A549 (cell line): ENCODE measurements around the gene ABHD6.

Source experiments
- CEBPB ChIP-seq, 2 experiments: fragments of >200 bp in 1 of 2; sonication (Bioruptor Twin) in 1 of 2; formaldehyde crosslinking in 1 of 2; IDR thresholded peaks; 2 replicates each; pipeline ENCODE4 v1.6.1; 2012 to 2016
- CHD2 ChIP-seq: fragments of 150-350 bp; IDR thresholded peaks from 2 replicates; pipeline ENCODE4 v1.6.1; 2014; ENCODE audit warnings: low read length; ENCODE audit not compliant: partially characterized antibody
- NR3C1 ChIP-seq: fragments of >200 bp; sonication (Bioruptor Twin); formaldehyde crosslinking; IDR thresholded peaks from 3 replicates; pipeline ENCODE4 v1.6.1; 2017
- POLR2A ChIP-seq: IDR thresholded peaks from 2 replicates; pipeline ENCODE4 v1.6.1; 2012; ENCODE audit warnings: mild to moderate bottlenecking, low read length
- SMC3 ChIP-seq: fragments of >200 bp; sonication (Bioruptor Twin); formaldehyde crosslinking; IDR thresholded peaks from 3 replicates; pipeline ENCODE4 v1.6.1; 2018; ENCODE audit warnings: inconsistent platforms
- SREBF2 ChIP-seq: fragments of 450-650 bp; IDR thresholded peaks from 2 replicates; pipeline ENCODE4 v1.6.1; 2014; ENCODE audit warnings: mild to moderate bottlenecking, moderate library complexity
- TF ChIP-seq, protein P1 (sequence below): fragments of >200 bp; sonication (Bioruptor Twin); formaldehyde crosslinking; IDR thresholded peaks from 3 replicates; pipeline ENCODE4 v1.5.1; 2016
- TF ChIP-seq, protein P2 (sequence below): IDR thresholded peaks from 2 replicates; pipeline ENCODE4 v1.6.1; 2012
- TF ChIP-seq, protein P3 (sequence below): fragments of 200-600 bp; sonication (generic); IDR thresholded peaks from 2 replicates; pipeline ENCODE4 v1.6.1; 2016; ENCODE audit warnings: antibody characterized with exemption, mild to moderate bottlenecking, moderate library complexity

DNA sequence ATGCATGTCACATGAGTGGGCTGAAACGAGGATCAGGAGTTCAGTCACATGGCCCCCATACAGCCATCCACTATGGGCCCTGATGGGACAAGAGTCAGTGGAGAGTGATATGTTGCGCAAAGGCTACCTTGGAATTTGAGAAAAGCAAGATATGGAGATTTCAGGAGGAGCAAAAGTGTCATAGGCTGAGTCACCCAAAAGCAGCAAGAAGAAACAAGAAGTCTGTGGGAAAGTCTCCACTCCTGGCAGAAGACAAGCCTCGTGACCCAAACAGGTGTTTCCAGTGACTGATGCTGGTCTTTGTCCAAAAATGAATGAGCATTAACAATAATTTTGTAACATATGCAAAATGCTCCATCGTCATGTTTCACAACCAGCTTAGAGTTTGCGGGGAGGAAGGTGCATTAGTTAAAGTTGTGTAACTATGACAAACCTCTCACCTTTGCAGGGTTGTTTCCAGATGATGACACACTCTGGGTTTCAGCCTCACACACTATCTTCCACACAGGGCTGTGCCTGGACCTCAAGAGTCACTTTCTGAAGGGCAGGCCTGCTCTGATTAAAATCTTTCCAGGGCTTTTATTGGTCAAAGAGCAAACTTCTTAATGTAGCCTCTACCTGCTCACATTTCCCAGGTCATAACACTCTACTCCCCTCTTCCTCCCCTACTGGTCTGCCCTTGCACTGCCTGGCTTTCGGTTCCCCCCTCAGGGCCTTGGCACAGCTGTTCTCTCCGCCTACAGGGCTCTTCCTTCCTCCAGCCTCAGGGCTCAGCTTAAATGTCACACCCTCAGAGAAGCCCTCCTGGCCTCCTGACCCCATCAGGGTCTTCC is 22.9 kb upstream of the ABHD6 start:
- TF ChIP-seq CEBPB (IDR thresholded peaks at IDR 0.05) (peak in 1 of 2 experiments; percentile 64; a peak in 2 of 4 replicates), SMC3 (no peak), POLR2A (no peak), CHD2 (no peak), NR3C1 (no peak), SREBF2 (no peak)
- TF ChIP-seq, protein P1, sequence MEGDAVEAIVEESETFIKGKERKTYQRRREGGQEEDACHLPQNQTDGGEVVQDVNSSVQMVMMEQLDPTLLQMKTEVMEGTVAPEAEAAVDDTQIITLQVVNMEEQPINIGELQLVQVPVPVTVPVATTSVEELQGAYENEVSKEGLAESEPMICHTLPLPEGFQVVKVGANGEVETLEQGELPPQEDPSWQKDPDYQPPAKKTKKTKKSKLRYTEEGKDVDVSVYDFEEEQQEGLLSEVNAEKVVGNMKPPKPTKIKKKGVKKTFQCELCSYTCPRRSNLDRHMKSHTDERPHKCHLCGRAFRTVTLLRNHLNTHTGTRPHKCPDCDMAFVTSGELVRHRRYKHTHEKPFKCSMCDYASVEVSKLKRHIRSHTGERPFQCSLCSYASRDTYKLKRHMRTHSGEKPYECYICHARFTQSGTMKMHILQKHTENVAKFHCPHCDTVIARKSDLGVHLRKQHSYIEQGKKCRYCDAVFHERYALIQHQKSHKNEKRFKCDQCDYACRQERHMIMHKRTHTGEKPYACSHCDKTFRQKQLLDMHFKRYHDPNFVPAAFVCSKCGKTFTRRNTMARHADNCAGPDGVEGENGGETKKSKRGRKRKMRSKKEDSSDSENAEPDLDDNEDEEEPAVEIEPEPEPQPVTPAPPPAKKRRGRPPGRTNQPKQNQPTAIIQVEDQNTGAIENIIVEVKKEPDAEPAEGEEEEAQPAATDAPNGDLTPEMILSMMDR, result no peak
- TF ChIP-seq, protein P2, sequence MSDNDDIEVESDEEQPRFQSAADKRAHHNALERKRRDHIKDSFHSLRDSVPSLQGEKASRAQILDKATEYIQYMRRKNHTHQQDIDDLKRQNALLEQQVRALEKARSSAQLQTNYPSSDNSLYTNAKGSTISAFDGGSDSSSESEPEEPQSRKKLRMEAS, result no peak
- TF ChIP-seq, protein P3, sequence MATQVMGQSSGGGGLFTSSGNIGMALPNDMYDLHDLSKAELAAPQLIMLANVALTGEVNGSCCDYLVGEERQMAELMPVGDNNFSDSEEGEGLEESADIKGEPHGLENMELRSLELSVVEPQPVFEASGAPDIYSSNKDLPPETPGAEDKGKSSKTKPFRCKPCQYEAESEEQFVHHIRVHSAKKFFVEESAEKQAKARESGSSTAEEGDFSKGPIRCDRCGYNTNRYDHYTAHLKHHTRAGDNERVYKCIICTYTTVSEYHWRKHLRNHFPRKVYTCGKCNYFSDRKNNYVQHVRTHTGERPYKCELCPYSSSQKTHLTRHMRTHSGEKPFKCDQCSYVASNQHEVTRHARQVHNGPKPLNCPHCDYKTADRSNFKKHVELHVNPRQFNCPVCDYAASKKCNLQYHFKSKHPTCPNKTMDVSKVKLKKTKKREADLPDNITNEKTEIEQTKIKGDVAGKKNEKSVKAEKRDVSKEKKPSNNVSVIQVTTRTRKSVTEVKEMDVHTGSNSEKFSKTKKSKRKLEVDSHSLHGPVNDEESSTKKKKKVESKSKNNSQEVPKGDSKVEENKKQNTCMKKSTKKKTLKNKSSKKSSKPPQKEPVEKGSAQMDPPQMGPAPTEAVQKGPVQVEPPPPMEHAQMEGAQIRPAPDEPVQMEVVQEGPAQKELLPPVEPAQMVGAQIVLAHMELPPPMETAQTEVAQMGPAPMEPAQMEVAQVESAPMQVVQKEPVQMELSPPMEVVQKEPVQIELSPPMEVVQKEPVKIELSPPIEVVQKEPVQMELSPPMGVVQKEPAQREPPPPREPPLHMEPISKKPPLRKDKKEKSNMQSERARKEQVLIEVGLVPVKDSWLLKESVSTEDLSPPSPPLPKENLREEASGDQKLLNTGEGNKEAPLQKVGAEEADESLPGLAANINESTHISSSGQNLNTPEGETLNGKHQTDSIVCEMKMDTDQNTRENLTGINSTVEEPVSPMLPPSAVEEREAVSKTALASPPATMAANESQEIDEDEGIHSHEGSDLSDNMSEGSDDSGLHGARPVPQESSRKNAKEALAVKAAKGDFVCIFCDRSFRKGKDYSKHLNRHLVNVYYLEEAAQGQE, result no peak
